ENCODE data around the gene CRNKL1. TPM values are rescaled to one million over a fixed set of nuclear protein-coding genes. Genes with fewer than 3 reads are reported as not detected.

CRNKL1 gene
- total and polyA plus RNA-seq, 7 donors = 20.1 to 30.6 (median 23.2) TPM

GRCh38 chr20:20075032-20075431 is 22.8 kb upstream of the CRNKL1 start:
- no peak for TF ChIP-seq CTCF (IDR thresholded peaks at IDR 0.05)
- no peaks in the 10 kb centered on the region for H3K9me3 ChIP-seq
- 85 to 94% (median 87%) methylated on average over 4 of the region's 4 CpGs for WGBS, 3 donors
- H3K4me3 ChIP-seq = peak overlapping the region; percentile 54
- H3K36me3 ChIP-seq (ENCODE audit: insufficient read depth in 1 of 2, low read depth in 1 of 2) = no peaks in the 10 kb centered on the region
- H3K27ac ChIP-seq = peak overlapping the region; percentile 92
- DNase-seq (no peak), ATAC-seq (peak in 3 of 4 donors; percentile 31 to 65 (median 33))
- H3K4me1 ChIP-seq = peaks cover 56% of the 10 kb centered on the region
- intact Hi-C loops (cut with DNase I) = no loop called here
- no peaks in the 10 kb centered on the region for H3K27me3 ChIP-seq (ENCODE audit: insufficient read depth in 3 of 3, low read length in 2 of 3)

GRCh38 chr20:20073801-20074371 is 21.6 kb upstream of the CRNKL1 start:
- Histone ChIP-seq H3K4me3 (peak overlapping the region; percentile 54), H3K36me3 (ENCODE audit: insufficient read depth in 1 of 2, low read depth in 1 of 2) (no peaks in the 10 kb centered on the region), H3K9me3 (no peaks in the 10 kb centered on the region), H3K4me1 (peaks cover 56% of the 10 kb centered on the region), H3K27me3 (ENCODE audit: insufficient read depth in 3 of 3, low read length in 2 of 3) (no peaks in the 10 kb centered on the region), H3K27ac (peak overlapping the region; percentile 92)
- peak; percentile 65 to 76 (median 71) for ATAC-seq
- peak; percentile 41 to 79 for DNase-seq
- intact Hi-C loops (cut with DNase I) = no loop called here
- 16 to 24% (median 18%) methylated on average over 15 of the region's 15 CpGs for WGBS, 3 donors
- TF ChIP-seq CTCF (IDR thresholded peaks at IDR 0.05) = no peak

- ATAC-seq (peak; percentile 12 to 46 (median 38)), DNase-seq (no peak)
- TF ChIP-seq CTCF (IDR thresholded peaks at IDR 0.05) = no peak
- Histone ChIP-seq H3K4me1 (peaks cover 43% of the 10 kb centered on the region), H3K4me3 (no peak overlapping the region), H3K27me3 (ENCODE audit: insufficient read depth in 3 of 3, low read length in 2 of 3) (no peaks in the 10 kb centered on the region), H3K9me3 (no peaks in the 10 kb centered on the region), H3K36me3 (ENCODE audit: insufficient read depth in 1 of 2, low read depth in 1 of 2) (no peaks in the 10 kb centered on the region), H3K27ac (peak overlapping the region; percentile 82)
- WGBS, 3 donors = 18 to 21% (median 20%) methylated on average over 10 of the region's 10 CpGs
- intact Hi-C loops (cut with DNase I) = no loop called here
Measured at GRCh38 chr20:20070871-20071726, 18.8 kb upstream of the CRNKL1 start.

- 54 to 69% (median 65%) methylated on average over 1 of the region's 1 CpG for WGBS, 3 donors
- H3K4me3 ChIP-seq = no peak overlapping the region
- no peaks in the 10 kb centered on the region for H3K36me3 ChIP-seq (ENCODE audit: insufficient read depth in 1 of 2, low read depth in 1 of 2)
- H3K4me1 ChIP-seq = no peaks in the 10 kb centered on the region
- ATAC-seq = no peak
- H3K27ac ChIP-seq = no peak overlapping the region
- TF ChIP-seq CTCF (IDR thresholded peaks at IDR 0.05) = no peak
- no peaks in the 10 kb centered on the region for H3K9me3 ChIP-seq
- DNase-seq = no peak
- intact Hi-C loops (cut with DNase I) = no loop called here
- no peaks in the 10 kb centered on the region for H3K27me3 ChIP-seq (ENCODE audit: insufficient read depth in 3 of 3, low read length in 2 of 3)
Measured at GRCh38 chr20:20065361-20065760, 13.1 kb upstream of the CRNKL1 start.

Data from psoas muscle (tissue), 8 donors.